Measurements from ENCODE around the gene RIMBP3C. TPM values are rescaled to one million over a fixed set of nuclear protein-coding genes. Genes with fewer than 3 reads are reported as not detected.
"Not testable (repeated sequence)": the region's sequence is repeated elsewhere in the genome, so short reads cannot be mapped to it uniquely, and the experiment has no call there.

The RIMBP3C gene
- total RNA-seq, 4 donors from 2014 or later = 0.19 TPM; not detected in 3

DNA sequence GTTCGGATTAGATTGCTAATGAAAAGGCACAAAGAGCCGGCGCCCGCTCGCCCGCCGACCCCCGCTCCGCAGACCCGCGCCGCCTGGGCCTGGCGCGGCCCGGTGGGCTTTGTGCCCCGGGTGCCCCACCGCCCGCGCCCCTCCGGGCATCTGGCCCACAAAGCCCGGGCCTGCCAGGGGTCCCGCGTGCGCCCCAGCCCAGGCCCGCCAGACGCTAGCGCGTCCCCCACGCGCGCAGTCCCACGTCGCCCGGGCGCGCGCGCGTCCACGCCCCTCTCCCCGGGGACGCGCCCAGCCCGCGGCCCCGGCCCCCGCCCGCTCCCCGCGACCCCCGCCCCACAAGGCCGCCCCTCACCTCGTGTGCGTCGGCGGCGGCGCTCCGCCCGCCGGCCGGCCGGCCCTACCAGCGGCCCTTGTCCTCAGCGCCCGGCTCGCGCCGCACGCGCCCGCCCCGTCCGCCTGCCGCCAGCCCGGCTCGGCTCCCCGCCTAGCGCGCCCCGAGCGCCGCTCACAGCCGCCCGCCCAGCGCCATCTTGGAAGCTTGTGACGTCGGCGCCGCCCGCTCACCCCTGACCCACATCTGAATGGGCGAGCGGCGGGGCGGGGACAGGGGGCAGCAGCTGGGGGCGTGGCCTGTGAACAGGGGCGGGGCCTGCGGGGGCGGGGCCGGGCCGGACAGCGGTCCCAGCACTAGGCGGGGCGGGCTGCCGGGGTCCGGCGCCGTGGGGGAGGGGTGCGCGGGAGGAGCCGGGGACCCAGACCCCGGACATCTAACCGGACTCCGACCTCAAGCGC, 34.1 kb downstream of the RIMBP3C start:
- not testable (repeated sequence) for H3K4me1 ChIP-seq; H3K4me3 ChIP-seq; H3K9me3 ChIP-seq; DNase-seq (ENCODE audit: low spot score in 2 of 2); H3K36me3 ChIP-seq; H3K27ac ChIP-seq; H3K27me3 ChIP-seq
- no CpG with 5 or more reads among the region's 115 CpGs for WGBS

DNA sequence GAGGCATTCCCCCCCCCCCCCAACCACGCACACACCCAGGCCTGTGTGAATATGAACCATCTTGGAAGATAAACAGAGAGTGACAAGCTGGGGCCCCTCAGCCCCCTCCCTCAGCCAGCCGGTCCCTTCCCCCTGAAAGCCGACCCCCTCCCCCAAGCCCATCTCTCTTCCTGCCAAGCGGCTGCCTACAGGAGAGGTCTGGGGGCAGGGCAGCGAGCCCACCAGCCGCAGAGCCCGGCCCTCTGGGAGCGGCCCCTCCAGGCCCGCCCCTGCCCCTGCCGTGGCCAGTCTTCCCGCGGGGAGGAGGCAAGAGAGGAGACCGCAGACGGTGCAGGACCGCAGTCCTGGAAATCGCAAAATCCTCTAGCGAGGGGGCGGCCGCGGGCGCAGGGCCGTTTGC, 34.7 kb downstream of the RIMBP3C start:
- not testable (repeated sequence) for H3K4me1 ChIP-seq; H3K4me3 ChIP-seq; H3K27me3 ChIP-seq; H3K27ac ChIP-seq; H3K9me3 ChIP-seq; DNase-seq (ENCODE audit: low spot score in 2 of 2); H3K36me3 ChIP-seq
- no CpG with 5 or more reads among the region's 22 CpGs for WGBS

DNA sequence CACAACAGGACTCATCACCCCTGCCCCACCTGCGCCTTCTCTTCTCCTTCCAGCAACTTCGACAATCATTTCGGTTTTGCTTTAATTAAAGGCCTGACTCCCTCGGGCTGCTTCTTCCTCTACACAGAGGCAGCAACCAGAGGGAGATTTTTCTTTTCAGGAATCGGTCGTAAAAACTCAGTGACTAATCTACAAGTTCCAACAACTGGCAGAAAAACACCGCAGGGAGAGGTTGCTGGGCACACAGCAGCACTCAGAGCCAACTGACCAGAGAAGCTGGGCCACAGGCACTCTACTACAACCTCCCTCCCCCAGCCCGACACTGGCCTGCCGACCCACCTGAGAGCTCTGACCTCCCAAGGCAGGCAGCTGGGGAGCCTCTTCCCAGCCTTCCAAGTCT, 36.0 kb downstream of the RIMBP3C start:
- not testable (repeated sequence) for H3K27ac ChIP-seq

DNA sequence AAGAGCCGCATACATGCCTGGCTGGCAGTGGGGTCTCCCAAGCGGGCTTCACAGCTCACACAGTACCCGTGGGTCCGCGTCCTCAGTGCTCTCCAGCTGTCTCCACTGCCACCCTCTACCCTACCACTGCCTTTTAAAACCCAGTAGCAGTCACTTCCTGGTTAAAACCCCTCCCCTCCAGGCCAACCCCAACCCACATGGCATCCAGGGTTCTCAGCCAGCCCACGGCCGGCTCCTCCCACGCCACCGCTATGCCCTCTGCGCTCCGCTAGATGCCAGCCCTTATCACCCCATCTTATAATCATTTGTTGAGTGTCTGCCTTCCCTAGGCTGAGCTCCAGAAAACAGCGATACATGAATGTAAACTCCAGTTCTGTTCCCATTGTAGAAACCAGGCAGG, 37.1 kb downstream of the RIMBP3C start:
- H3K4me3 ChIP-seq; H3K27me3 ChIP-seq; H3K36me3 ChIP-seq; DNase-seq (ENCODE audit: low spot score in 2 of 2); H3K27ac ChIP-seq; H3K9me3 ChIP-seq; H3K4me1 ChIP-seq: not testable (repeated sequence)
- WGBS = no CpG with 5 or more reads among the region's 12 CpGs

More for the DNA sequence above, 36.0 kb downstream of the RIMBP3C start:
- not testable (repeated sequence) for H3K36me3 ChIP-seq; H3K4me1 ChIP-seq; H3K4me3 ChIP-seq; DNase-seq (ENCODE audit: low spot score in 2 of 2); H3K9me3 ChIP-seq; H3K27me3 ChIP-seq
- no CpG with 5 or more reads among the region's 9 CpGs for WGBS

DNA sequence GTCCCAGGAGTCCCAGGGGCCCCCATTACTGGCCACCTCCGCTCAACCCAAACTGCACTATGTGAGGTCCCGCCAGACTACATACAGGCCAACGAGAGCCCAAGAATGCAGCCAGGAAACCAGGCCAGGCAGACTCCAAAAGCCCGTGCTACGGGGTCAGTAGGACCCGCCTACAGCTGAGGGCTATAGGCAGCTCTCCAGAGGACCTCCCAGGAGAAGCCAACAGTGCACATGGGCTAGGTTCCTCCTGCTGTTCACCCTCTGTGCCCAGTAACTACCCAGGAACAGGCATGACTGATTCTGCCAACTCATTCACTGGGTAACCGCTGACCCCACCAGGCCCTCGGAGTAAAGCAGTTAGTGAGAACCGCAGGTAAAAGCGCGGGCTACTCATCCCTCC, 39.2 kb downstream of the RIMBP3C start:
- WGBS = no CpG with 5 or more reads among the region's 11 CpGs
- H3K36me3 ChIP-seq, H3K4me1 ChIP-seq, H3K27me3 ChIP-seq, H3K27ac ChIP-seq, H3K9me3 ChIP-seq, H3K4me3 ChIP-seq: not testable (repeated sequence)
- DNase-seq (ENCODE audit: low spot score in 2 of 2) = peak in 1 of 2 donors; percentile 30

DNA sequence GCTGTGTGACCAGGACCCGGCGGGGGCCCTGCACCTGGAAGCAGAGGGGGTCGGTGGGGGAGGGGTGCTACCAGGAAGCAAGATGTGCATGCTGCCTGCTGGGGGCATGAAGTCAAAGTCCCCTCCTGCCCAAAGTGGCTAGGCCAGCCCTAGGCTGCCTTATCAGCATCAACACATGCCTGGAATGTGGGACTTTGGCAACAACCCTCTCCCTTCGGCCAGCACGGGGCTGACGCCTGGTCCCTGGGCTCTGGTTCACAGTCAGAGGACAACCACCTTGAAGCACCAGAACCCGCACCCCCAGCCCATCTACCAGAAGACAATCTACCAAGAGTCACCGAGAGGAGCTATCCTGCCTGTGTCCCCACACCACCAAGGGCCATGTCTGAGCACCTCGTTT, 40.9 kb downstream of the RIMBP3C start:
- not testable (repeated sequence) for H3K9me3 ChIP-seq; H3K27ac ChIP-seq; H3K4me1 ChIP-seq; DNase-seq (ENCODE audit: low spot score in 2 of 2); H3K4me3 ChIP-seq; H3K27me3 ChIP-seq; H3K36me3 ChIP-seq
- no CpG with 5 or more reads among the region's 9 CpGs for WGBS

DNA sequence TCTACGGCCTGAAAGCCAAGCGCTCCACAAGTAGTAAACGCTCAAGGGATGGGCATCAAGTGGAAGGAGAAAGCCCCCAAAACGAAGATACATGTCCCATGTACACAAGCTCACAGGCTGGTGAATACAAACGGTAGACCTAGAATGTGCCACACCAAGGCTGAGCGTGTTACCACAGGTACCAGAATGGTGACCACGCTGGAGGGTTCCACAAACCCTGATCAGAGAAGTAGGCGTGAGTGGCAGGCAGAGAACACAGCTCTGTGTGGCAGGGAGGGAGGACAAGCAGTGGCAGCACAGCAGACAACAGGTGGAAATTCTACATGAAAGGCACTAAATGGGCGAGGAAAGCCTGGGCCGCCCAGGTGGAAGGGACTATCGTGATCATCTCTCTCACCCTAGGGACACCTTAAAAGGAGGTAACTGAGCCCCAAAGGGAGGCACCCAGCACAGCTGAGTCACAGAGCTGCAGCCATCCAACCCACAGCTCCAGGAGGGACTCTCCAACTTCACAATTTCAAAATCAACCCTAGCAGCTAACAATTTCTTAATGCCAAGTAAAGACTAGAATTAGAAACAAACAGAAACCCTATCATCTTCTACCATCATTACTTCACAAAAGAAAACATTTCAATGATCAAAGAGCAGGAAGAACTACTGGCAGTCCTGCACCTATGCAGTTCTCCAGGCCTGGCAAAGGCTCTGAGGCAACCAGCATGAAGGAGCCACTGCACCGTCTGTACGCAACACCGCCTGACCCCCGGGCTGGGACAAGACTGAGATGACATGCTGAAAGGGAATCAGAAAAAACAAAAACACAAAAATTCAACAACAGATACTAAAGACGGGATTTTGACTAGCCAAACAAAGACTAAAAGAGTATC, 51.4 kb downstream of the RIMBP3C start:
- H3K4me1 ChIP-seq; H3K9me3 ChIP-seq; DNase-seq (ENCODE audit: low spot score in 2 of 2); H3K27ac ChIP-seq; H3K36me3 ChIP-seq; H3K4me3 ChIP-seq; H3K27me3 ChIP-seq: not testable (repeated sequence)
- no CpG with 5 or more reads among the region's 16 CpGs for WGBS

DNA sequence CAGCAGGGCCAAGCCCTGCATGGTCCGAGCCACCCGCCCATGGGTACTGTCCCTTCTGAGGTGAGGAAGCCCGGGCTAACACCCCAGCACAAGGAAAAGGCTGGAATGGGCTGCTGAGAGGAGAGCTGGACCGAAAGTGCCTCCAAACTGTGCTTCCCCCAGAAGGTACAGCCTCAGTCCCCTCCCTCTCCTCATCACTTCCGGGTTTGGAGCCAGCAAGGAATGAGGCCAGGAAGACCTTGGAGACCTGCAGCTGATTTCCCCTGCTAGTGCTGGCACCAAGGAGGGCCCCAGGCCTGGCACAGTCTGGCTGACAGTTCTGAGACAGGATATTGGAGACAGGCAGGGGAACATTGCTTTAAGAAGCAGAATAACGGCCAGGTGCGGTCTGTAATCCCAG, 52.8 kb downstream of the RIMBP3C start:
- WGBS = no CpG with 5 or more reads among the region's 7 CpGs
- not testable (repeated sequence) for H3K27ac ChIP-seq; H3K36me3 ChIP-seq; H3K4me3 ChIP-seq; H3K4me1 ChIP-seq; H3K27me3 ChIP-seq; H3K9me3 ChIP-seq; DNase-seq (ENCODE audit: low spot score in 2 of 2)

DNA sequence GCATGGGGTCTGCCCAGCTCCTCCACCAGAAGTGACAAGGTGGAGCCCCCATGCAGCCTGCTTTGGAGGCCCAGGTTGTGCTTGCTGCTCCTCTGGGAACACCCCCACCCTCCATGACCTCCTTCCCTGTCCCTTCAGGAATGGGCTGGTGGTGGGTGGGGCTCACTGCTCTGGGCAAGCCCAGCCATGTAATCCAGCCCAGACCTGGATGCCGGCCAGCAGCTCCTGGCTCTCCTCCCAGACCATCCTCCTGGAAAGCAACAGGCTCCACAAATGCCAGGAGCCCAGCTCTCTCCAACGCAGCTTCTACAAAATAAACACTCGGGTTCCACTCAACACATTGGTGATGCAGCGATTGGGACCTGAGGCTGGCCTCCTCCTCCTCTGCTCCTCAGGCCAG, 53.3 kb downstream of the RIMBP3C start:
- not testable (repeated sequence) for DNase-seq (ENCODE audit: low spot score in 2 of 2); H3K36me3 ChIP-seq; H3K9me3 ChIP-seq; H3K4me1 ChIP-seq; H3K27me3 ChIP-seq; H3K27ac ChIP-seq; H3K4me3 ChIP-seq
- WGBS = no CpG with 5 or more reads among the region's 4 CpGs

Other genes starting within 250 kb of the RIMBP3C start
- gene RIMBP3B, start 167.7 kb downstream of the RIMBP3C start, total RNA-seq = under 1 TPM in 1 of 4 donors, not detected in 3; 0.13 TPM
- 1 to 10 TPM; 4.2 to 9.4 (median 6.3) TPM for gene HIC2, start 134.1 kb downstream of the RIMBP3C start, total RNA-seq
- 1 to 10 TPM in 1 of 4 donors, under 1 TPM in 2, not detected in 1; 0.42 to 1.7 (median 0.47) TPM for gene TMEM191C, start 84.1 kb downstream of the RIMBP3C start, total RNA-seq
- gene UBE2L3, start 16.3 kb upstream of the RIMBP3C start, total RNA-seq = 10 to 100 TPM; 28.6 to 52.2 (median 48.1) TPM
- gene YDJC, start 78.6 kb upstream of the RIMBP3C start, total RNA-seq = 10 to 100 TPM; 28.6 to 34.6 (median 30.9) TPM
- 1 to 10 TPM in 2 of 4 donors, not detected in 2; 1.0 TPM for gene CCDC116, start 81.3 kb upstream of the RIMBP3C start, total RNA-seq
- gene SDF2L1, start 90.8 kb upstream of the RIMBP3C start, total RNA-seq = 10 to 100 TPM; 11.2 to 23.6 (median 18.7) TPM
- gene PPIL2, start 114.6 kb upstream of the RIMBP3C start, total RNA-seq = 100 to 1,000 TPM in 1 of 4 donors, 10 to 100 TPM in 3; 38.4 to 129 (median 40.3) TPM
- 1 to 10 TPM; 1.5 to 5.1 (median 2.4) TPM for gene YPEL1, start 184.3 kb upstream of the RIMBP3C start, total RNA-seq